ENCODE data around the gene BMP7. TPM values are rescaled to one million over a fixed set of nuclear protein-coding genes. Genes with fewer than 3 reads are reported as not detected.

The BMP7 gene
- total and polyA plus RNA-seq, 2 experiments from 2014 or later, result 130 to 276 TPM

GRCh38 chr20:57163041-57163440, 103.4 kb downstream of the BMP7 start:
- Histone ChIP-seq H3K9me3 (ENCODE audit: low read depth) (no peaks in the 10 kb centered on the region), H3K27ac (peak overlapping the region; percentile 89), H3K27me3 (no peaks in the 10 kb centered on the region), H3K4me3 (no peak overlapping the region), H3K4me1 (ENCODE audit: low read depth) (peaks cover 35% of the 10 kb centered on the region), H3K36me3 (no peaks in the 10 kb centered on the region)
- DNase-seq (ENCODE audit: low read depth in 1 of 2, low spot score in 1 of 2), result no peak
- TF ChIP-seq CTCF (IDR thresholded peaks at IDR 0.05; ENCODE audit: low read depth, low read length), result no peak

GRCh38 chr20:57162362-57162652, 104.1 kb downstream of the BMP7 start:
- no peak for TF ChIP-seq CTCF (IDR thresholded peaks at IDR 0.05; ENCODE audit: low read depth, low read length)
- DNase-seq (ENCODE audit: low read depth in 1 of 2, low spot score in 1 of 2), result no peak
- H3K4me1 ChIP-seq (ENCODE audit: low read depth), result peaks cover 42% of the 10 kb centered on the region
- H3K36me3 ChIP-seq, result no peaks in the 10 kb centered on the region
- no peaks in the 10 kb centered on the region for H3K27me3 ChIP-seq
- H3K9me3 ChIP-seq (ENCODE audit: low read depth), result no peaks in the 10 kb centered on the region
- H3K4me3 ChIP-seq, result no peak overlapping the region
- peak overlapping the region; percentile 89 for H3K27ac ChIP-seq

DNA sequence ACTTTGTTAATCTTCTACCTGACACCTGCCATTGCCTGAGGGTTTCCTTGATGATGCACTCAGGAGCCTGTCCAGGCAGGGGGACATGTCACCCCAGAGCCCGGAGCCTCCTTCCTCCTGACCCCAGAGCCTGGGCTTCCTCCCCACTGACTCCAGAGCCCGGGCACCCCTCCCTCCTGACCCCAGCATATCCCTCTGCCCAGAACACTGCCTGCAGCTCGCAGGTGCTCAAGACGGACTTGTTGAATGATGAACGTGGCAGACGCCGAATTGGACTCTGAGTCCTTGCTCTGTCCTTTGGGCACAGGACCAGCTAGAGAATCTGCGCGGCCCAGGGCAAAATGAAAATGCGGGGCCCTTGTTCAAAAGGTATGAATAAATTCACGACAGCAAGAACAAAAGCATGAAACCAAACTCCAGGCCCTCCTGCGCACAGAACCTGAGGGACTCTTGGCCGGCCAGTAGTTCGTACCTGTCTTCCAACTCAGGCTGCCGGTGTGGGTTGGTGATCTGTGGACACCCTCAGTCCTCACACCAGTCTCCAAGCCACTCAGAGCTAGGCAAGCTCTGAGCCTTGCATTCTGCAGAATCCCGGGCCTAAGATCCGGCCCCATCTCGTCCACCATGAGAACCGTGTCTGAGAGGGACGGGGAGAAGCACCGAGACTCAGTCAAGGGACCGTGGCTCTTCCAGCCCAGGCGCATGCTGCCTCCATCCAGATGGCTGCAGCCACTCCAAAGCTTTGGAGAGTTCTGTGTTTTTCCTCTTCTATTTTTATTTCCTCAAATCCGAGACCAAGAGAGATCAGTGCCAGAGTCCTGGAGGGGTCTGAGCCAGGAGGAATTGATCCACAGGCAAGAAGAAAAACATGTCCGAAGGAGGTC, 104.7 kb downstream of the BMP7 start:
- Histone ChIP-seq H3K4me3 (no peak overlapping the region), H3K9me3 (ENCODE audit: low read depth) (no peaks in the 10 kb centered on the region), H3K27ac (peak overlapping the region; percentile 89), H3K36me3 (no peaks in the 10 kb centered on the region), H3K4me1 (ENCODE audit: low read depth) (peaks cover 46% of the 10 kb centered on the region), H3K27me3 (no peaks in the 10 kb centered on the region)
- no peak for DNase-seq (ENCODE audit: low read depth in 1 of 2, low spot score in 1 of 2)
- TF ChIP-seq CTCF (IDR thresholded peaks at IDR 0.05; ENCODE audit: low read depth, low read length), result no peak

- H3K4me3 ChIP-seq, result no peak overlapping the region
- H3K36me3 ChIP-seq, result no peaks in the 10 kb centered on the region
- no peaks in the 10 kb centered on the region for H3K9me3 ChIP-seq (ENCODE audit: low read depth)
- H3K27me3 ChIP-seq, result no peaks in the 10 kb centered on the region
- DNase-seq (ENCODE audit: low read depth in 1 of 2, low spot score in 1 of 2), result no peak
- TF ChIP-seq CTCF (IDR thresholded peaks at IDR 0.05; ENCODE audit: low read depth, low read length), result no peak
- peaks cover 53% of the 10 kb centered on the region for H3K4me1 ChIP-seq (ENCODE audit: low read depth)
- H3K27ac ChIP-seq, result peak overlapping the region; percentile 89
Measured at GRCh38 chr20:57160985-57161384, 105.5 kb downstream of the BMP7 start.

- H3K4me1 ChIP-seq (ENCODE audit: low read depth), result peaks cover 62% of the 10 kb centered on the region
- H3K27me3 ChIP-seq, result no peaks in the 10 kb centered on the region
- DNase-seq (ENCODE audit: low read depth in 1 of 2, low spot score in 1 of 2), result no peak
- H3K27ac ChIP-seq, result peak overlapping the region; percentile 98
- no peaks in the 10 kb centered on the region for H3K9me3 ChIP-seq (ENCODE audit: low read depth)
- no peak overlapping the region for H3K4me3 ChIP-seq
- TF ChIP-seq CTCF (IDR thresholded peaks at IDR 0.05; ENCODE audit: low read depth, low read length), result no peak
- H3K36me3 ChIP-seq, result no peaks in the 10 kb centered on the region
Measured at GRCh38 chr20:57159945-57160610, 106.4 kb downstream of the BMP7 start.

Data from cardiac muscle cell (in vitro differentiated cells and primary cell).